Right atrium auricular region (tissue), 2 donors: Measurements from ENCODE around the gene IL17RE. TPM values are rescaled to one million over a fixed set of nuclear protein-coding genes. Genes with fewer than 3 reads are reported as not detected.

Experiments used
- DNase-seq: peaks from one replicate; pipeline ENCODE4 v3.0.0-alpha.2; 2019; ENCODE audit warnings: low spot score
- H3K27ac ChIP-seq, 2 donors: fragments of 200-600 bp; sonication (generic); 1 replicate in 1 of 2; 2 replicates in 1 of 2; pipeline ENCODE4 v1.5.1; 2016 to 2019
- H3K27me3 ChIP-seq, 2 donors: fragments of 200-600 bp; sonication (generic); one replicate each; pipeline versions ENCODE4 v1.5.1 to v1.6.0; 2017 to 2019
- H3K36me3 ChIP-seq: fragments of 200-600 bp; sonication (generic); one replicate; pipeline ENCODE4 v1.5.1; 2016
- H3K4me1 ChIP-seq, 2 donors: fragments of 200-600 bp; sonication (generic); one replicate each; pipeline versions ENCODE4 v1.5.1 to v1.6.0; 2017 to 2019
- H3K4me3 ChIP-seq, 2 donors: fragments of 200-600 bp; sonication (generic); 1 replicate in 1 of 2; 2 replicates in 1 of 2; pipeline ENCODE4 v1.5.1; 2017 to 2019; ENCODE audit warnings: mild to moderate bottlenecking in 1 of 2, moderate library complexity in 1 of 2
- H3K9me3 ChIP-seq, 2 donors: fragments of 200-600 bp; sonication (generic); one replicate each; pipeline ENCODE4 v1.5.1; 2019
- total RNA-seq, 2 donors: library from RNA; depleted of rRNA; stranded (reverse); fragments of >200 nt; gene quantifications; one replicate each; pipeline ENCODE4 v1.1.0, GENCODE V29; 2016
- TF ChIP-seq, protein P1 (sequence below), 2 donors: fragments of 200-600 bp; sonication (generic); IDR thresholded peaks; one replicate each; pipeline ENCODE4 v1.5.1; 2019; ENCODE audit warnings: antibody characterized with exemption in 2 of 2

Gene IL17RE
- total RNA-seq, 2 donors from 2014 or later = 0.89 to 2.6 TPM

- peak within 1 kb of the TSS; percentile 58 to 69 for H3K4me3 ChIP-seq
- DNase-seq = peak; percentile 92
- no peaks in the 10 kb centered on the region for H3K27me3 ChIP-seq
- peaks cover 0 to 36% of the 10 kb centered on the region in 2 donors for H3K4me1 ChIP-seq
- peaks cover 10% of the 10 kb centered on the region for H3K36me3 ChIP-seq
- no peaks in the 10 kb centered on the region for H3K9me3 ChIP-seq
- TF ChIP-seq, protein P1, sequence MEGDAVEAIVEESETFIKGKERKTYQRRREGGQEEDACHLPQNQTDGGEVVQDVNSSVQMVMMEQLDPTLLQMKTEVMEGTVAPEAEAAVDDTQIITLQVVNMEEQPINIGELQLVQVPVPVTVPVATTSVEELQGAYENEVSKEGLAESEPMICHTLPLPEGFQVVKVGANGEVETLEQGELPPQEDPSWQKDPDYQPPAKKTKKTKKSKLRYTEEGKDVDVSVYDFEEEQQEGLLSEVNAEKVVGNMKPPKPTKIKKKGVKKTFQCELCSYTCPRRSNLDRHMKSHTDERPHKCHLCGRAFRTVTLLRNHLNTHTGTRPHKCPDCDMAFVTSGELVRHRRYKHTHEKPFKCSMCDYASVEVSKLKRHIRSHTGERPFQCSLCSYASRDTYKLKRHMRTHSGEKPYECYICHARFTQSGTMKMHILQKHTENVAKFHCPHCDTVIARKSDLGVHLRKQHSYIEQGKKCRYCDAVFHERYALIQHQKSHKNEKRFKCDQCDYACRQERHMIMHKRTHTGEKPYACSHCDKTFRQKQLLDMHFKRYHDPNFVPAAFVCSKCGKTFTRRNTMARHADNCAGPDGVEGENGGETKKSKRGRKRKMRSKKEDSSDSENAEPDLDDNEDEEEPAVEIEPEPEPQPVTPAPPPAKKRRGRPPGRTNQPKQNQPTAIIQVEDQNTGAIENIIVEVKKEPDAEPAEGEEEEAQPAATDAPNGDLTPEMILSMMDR (IDR thresholded peaks at IDR 0.05) = no peak
- peak within 1 kb of the TSS; percentile 90 to 92 for H3K27ac ChIP-seq
These were observed 14.4 kb downstream of the IL17RE start, which contains the start of gene IL17RC for GRCh38 chr3:9916734-9917680. Gene IL17RC (plus strand): TSS chr3:9917098. CDS start chr3:9917316, 218 bp downstream.

DNA sequence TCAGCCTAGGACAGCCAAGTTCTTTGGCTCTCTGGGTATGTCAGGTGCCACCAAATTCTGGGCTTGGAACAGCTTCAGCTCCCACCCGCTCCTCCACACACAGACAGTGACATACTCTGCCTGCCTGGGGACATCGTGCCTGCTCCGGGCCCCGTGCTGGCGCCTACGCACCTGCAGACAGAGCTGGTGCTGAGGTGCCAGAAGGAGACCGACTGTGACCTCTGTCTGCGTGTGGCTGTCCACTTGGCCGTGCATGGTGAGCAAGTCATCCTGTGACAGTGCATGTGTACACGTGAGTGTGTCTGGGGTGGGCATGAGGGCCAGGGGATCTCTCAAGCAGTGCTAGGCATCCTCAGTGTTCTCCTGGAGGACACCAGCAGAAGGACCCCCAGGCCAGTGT lies 15.2 kb downstream of the IL17RE start:
- DNase-seq = no peak
- Histone ChIP-seq H3K9me3 (no peaks in the 10 kb centered on the region), H3K27me3 (no peaks in the 10 kb centered on the region), H3K27ac (peak overlapping the region; percentile 90 to 92), H3K4me1 (peaks cover 0 to 36% of the 10 kb centered on the region in 2 donors), H3K36me3 (peaks cover 10% of the 10 kb centered on the region), H3K4me3 (peak overlapping the region; percentile 54 to 69)
- TF ChIP-seq, protein P1 (IDR thresholded peaks at IDR 0.05) = no peak

DNA sequence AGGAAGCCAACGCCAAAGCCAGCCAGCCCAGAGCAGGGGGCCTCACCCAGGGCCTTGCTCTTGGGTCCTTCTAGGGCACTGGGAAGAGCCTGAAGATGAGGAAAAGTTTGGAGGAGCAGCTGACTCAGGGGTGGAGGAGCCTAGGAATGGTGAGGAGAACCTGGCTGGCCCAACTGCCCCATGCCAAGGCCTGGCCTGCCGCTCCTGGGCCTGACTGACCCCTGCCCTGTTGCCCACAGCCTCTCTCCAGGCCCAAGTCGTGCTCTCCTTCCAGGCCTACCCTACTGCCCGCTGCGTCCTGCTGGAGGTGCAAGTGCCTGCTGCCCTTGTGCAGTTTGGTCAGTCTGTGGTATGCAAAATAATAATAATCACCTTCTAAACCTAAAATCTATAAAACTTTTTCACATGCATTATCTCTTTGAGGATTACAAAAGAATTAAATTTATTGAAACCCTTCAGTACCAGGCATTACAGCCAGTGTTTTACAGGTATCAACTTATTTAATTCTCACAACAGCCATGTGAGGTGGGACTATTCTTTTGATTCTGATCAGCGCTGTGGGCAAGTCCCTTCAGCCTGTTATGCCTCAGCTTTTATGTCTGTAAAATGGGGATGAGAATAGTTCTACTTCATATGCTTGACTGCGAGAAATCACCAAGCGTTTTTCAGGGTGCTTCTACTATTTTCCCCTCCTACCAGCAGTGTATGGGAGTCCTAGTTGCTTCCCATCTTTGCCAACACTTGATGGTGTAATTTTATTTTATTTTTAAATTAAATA lies 15.8 kb downstream of the IL17RE start:
- Histone ChIP-seq H3K27ac (no peak overlapping the region), H3K4me1 (peaks cover 0 to 36% of the 10 kb centered on the region in 2 donors), H3K4me3 (no peak overlapping the region), H3K27me3 (no peaks in the 10 kb centered on the region), H3K9me3 (no peaks in the 10 kb centered on the region), H3K36me3 (peaks cover 14% of the 10 kb centered on the region)
- TF ChIP-seq, protein P1 (IDR thresholded peaks at IDR 0.05) = no peak
- no peak for DNase-seq

DNA sequence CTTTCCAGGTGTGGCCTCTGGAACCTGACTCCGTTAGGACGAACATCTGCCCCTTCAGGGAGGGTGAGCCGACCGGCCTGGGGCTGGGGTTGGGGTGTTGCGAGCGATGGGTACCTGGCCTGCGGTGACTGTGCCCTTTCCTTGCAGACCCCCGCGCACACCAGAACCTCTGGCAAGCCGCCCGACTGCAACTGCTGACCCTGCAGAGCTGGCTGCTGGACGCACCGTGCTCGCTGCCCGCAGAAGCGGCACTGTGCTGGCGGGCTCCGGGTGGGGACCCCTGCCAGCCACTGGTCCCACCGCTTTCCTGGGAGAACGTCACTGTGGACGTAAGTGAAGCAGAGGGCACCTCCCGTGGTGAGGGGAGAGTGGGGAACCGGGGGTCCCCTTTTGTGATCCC lies 25.5 kb downstream of the IL17RE start:
- Histone ChIP-seq H3K4me3 (no peak overlapping the region), H3K27ac (no peak overlapping the region), H3K27me3 (no peaks in the 10 kb centered on the region), H3K36me3 (peaks cover 41% of the 10 kb centered on the region), H3K9me3 (no peaks in the 10 kb centered on the region), H3K4me1 (peaks cover 0 to 9% of the 10 kb centered on the region in 2 donors)
- no peak for DNase-seq
- TF ChIP-seq, protein P1 (IDR thresholded peaks at IDR 0.05) = no peak

DNA sequence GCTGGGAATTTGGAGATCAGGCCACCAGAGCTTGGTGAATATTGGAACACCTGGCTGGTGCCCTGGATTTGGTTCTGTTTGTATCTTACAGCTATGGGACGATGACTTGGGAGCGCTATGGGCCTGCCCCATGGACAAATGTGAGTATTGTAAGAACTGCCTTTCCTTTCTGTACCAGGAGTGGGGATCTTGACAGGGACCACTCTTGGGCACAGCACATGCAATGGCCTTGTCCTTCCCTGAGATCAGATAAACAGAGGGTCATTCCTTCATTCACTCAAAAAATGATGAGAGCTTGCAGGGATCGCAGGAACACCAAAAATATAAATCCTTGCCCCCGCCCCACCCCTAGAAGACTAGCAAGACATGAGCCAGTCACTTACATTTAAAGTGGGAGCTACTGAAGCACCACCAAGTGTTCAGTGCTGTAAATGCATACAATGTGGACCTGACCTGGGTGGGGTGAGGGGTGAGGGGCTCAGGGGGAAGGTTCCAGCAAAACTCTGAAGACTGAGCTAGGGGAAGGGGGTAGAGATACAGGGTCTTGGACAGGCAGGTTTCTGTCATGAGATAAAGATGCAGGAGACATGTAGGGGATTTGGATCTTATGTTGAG lies 28.3 kb downstream of the IL17RE start:
- Histone ChIP-seq H3K4me3 (no peak overlapping the region), H3K36me3 (peaks cover 24% of the 10 kb centered on the region)

More for the DNA sequence above, 28.3 kb downstream of the IL17RE start:
- no peak for DNase-seq
- TF ChIP-seq, protein P1 (IDR thresholded peaks at IDR 0.05) = peak in 1 of 2 donors; percentile 27
- Histone ChIP-seq H3K27me3 (no peaks in the 10 kb centered on the region), H3K27ac (no peak overlapping the region), H3K9me3 (no peaks in the 10 kb centered on the region), H3K4me1 (peaks cover 0 to 27% of the 10 kb centered on the region in 2 donors)
